HepG2 (cell line): ENCODE data around the gene TUBA4B. TPM values are rescaled to one million over a fixed set of nuclear protein-coding genes. Genes with fewer than 3 reads are reported as not detected.

Source experiments
- BORCS8-MEF2B ChIP-seq: sonication (generic); formaldehyde crosslinking; IDR thresholded peaks from 2 replicates; pipeline ENCODE4 v1.8.0; 2022; ENCODE audit warnings: mild to moderate bottlenecking, missing genetic modification reagents
- CTCF ChIP-seq: sonication (generic); formaldehyde crosslinking; IDR thresholded peaks from 2 replicates; pipeline ENCODE4 v1.5.0; 2020; ENCODE audit warnings: mild to moderate bottlenecking, missing genetic modification reagents, moderate library complexity
- FOXK2 ChIP-seq: fragments of 450-650 bp; IDR thresholded peaks from 2 replicates; pipeline ENCODE4 v1.6.1; 2016
- MYNN ChIP-seq: sonication (generic); formaldehyde crosslinking; IDR thresholded peaks from 2 replicates; pipeline ENCODE4 v1.4.0; 2020; ENCODE audit warnings: mild to moderate bottlenecking, low read depth, missing genetic modification reagents
- NFYC ChIP-seq: IDR thresholded peaks from 2 replicates; pipeline ENCODE4 v1.6.1; 2016; ENCODE audit warnings: missing genetic modification reagents, missing compliant biosample characterization
- NPAS2 ChIP-seq: sonication (generic); formaldehyde crosslinking; IDR thresholded peaks from 2 replicates; pipeline ENCODE4 v1.8.0; 2022; ENCODE audit warnings: mild to moderate bottlenecking, missing genetic modification reagents, borderline replicate concordance
- PLRG1 ChIP-seq: fragments of 450-650 bp; conservative IDR thresholded peaks from 2 replicates; pipeline ENCODE4 v1.6.1; 2016
- RBM39 ChIP-seq: fragments of 200-400 bp; formaldehyde crosslinking; IDR thresholded peaks from one replicate; pipeline ENCODE4 v1.6.1; 2018; ENCODE audit warnings: antibody characterized with exemption, mild to moderate bottlenecking, low read depth, low read length; ENCODE audit not compliant: poor library complexity, severe bottlenecking
- SAFB2 ChIP-seq: sonication (generic); formaldehyde crosslinking; IDR thresholded peaks from 2 replicates; pipeline ENCODE4 v1.5.1; 2020; ENCODE audit warnings: missing genetic modification reagents, low read depth, mild to moderate bottlenecking, borderline replicate concordance
- SP4 ChIP-seq: sonication (generic); formaldehyde crosslinking; IDR thresholded peaks from 2 replicates; pipeline ENCODE4 v1.8.1; 2023; ENCODE audit warnings: mild to moderate bottlenecking, missing genetic modification reagents
- STAT5B ChIP-seq: sonication (generic); formaldehyde crosslinking; IDR thresholded peaks from 2 replicates; pipeline ENCODE4 v1.4.0; 2020; ENCODE audit warnings: missing genetic modification reagents
- TMF1 ChIP-seq: sonication (generic); formaldehyde crosslinking; IDR thresholded peaks from 2 replicates; pipeline ENCODE4 v1.8.1; 2022; ENCODE audit warnings: low read depth, missing genetic modification reagents
- ZNF570 ChIP-seq: sonication (generic); formaldehyde crosslinking; IDR thresholded peaks from 2 replicates; pipeline ENCODE4 v1.4.0; 2020; ENCODE audit warnings: mild to moderate bottlenecking, missing genetic modification reagents, borderline replicate concordance
- ZNF616 ChIP-seq: sonication (generic); formaldehyde crosslinking; IDR thresholded peaks from 2 replicates; pipeline ENCODE4 v1.5.0; 2020; ENCODE audit warnings: low read depth, mild to moderate bottlenecking, missing genetic modification reagents
- ZNF672 ChIP-seq: sonication (generic); formaldehyde crosslinking; IDR thresholded peaks from 2 replicates; pipeline ENCODE4 v1.8.1; 2022; ENCODE audit warnings: missing genetic modification reagents
- ZNF710 ChIP-seq: sonication (generic); formaldehyde crosslinking; IDR thresholded peaks from 2 replicates; pipeline ENCODE4 v1.5.0; 2020; ENCODE audit warnings: mild to moderate bottlenecking, missing genetic modification reagents, borderline replicate concordance
- polyA plus RNA-seq, 8 experiments: library from polyadenylated mRNA; depleted of rRNA in 3 of 8; stranded (reverse) in 7 of 8; unstranded in 1 of 8; fragments of >200 nt; fragmentation: Illumina TruSeq in 4 of 8; extraction: Trizol in 4 of 8; gene quantifications; 2 replicates each; pipeline versions ENCODE4 v1.2.1 to v1.2.3, GENCODE V29; 2011 to 2016; ENCODE audit warnings: low read depth in 4 of 8, missing spikeins in 1 of 8, mixed read lengths in 1 of 8; ENCODE audit not compliant: insufficient read depth in 1 of 8
- total RNA-seq, 5 experiments: library from RNA; depleted of rRNA; stranded (reverse); fragments of >200 nt; fragmentation: Illumina TruSeq; extraction: Trizol; gene quantifications; 2 replicates each; pipeline ENCODE4 v1.2.3, GENCODE V29; 2016; ENCODE audit warnings: low read depth in 1 of 5
- TF ChIP-seq, protein P1 (sequence below): sonication (generic); formaldehyde crosslinking; IDR thresholded peaks from 2 replicates; pipeline ENCODE4 v1.4.0; 2020; ENCODE audit warnings: mild to moderate bottlenecking, missing genetic modification reagents
- TF ChIP-seq, protein P2 (sequence below): sonication (generic); formaldehyde crosslinking; IDR thresholded peaks from 2 replicates; pipeline ENCODE4 v1.4.0; 2020; ENCODE audit warnings: mild to moderate bottlenecking, missing genetic modification reagents, borderline replicate concordance

The TUBA4B gene
- total and polyA plus RNA-seq, 2 of the 13 experiments (the other 11 are each of a cell fraction or from before 2014, with no cell fraction given), result 0.18 to 0.22 TPM

- TF ChIP-seq, protein P1, sequence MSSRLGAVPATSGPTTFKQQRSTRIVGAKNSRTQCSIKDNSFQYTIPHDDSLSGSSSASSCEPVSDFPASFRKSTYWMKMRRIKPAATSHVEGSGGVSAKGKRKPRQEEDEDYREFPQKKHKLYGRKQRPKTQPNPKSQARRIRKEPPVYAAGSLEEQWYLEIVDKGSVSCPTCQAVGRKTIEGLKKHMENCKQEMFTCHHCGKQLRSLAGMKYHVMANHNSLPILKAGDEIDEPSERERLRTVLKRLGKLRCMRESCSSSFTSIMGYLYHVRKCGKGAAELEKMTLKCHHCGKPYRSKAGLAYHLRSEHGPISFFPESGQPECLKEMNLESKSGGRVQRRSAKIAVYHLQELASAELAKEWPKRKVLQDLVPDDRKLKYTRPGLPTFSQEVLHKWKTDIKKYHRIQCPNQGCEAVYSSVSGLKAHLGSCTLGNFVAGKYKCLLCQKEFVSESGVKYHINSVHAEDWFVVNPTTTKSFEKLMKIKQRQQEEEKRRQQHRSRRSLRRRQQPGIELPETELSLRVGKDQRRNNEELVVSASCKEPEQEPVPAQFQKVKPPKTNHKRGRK (CRISPR knock-in tag), result peak; percentile 53; the same call in 1 of the 2 replicates
- no peak for TF ChIP-seq ZNF570
- TF ChIP-seq FOXK2, result no peak
- peak; percentile 95 for TF ChIP-seq ZNF616 (CRISPR knock-in tag)
- peak; percentile 97 for TF ChIP-seq TMF1 (CRISPR knock-in tag)
- peak; percentile 84 for TF ChIP-seq NFYC (CRISPR knock-in tag)
- TF ChIP-seq SAFB2 (CRISPR knock-in tag), result peak; percentile 100
- TF ChIP-seq BORCS8-MEF2B (CRISPR knock-in tag), result peak; percentile 99
- TF ChIP-seq NPAS2 (CRISPR knock-in tag), result no peak
- TF ChIP-seq SP4 (CRISPR knock-in tag), result peak; percentile 98
- TF ChIP-seq PLRG1, result no peak
- no peak for TF ChIP-seq MYNN
- TF ChIP-seq, protein P2, sequence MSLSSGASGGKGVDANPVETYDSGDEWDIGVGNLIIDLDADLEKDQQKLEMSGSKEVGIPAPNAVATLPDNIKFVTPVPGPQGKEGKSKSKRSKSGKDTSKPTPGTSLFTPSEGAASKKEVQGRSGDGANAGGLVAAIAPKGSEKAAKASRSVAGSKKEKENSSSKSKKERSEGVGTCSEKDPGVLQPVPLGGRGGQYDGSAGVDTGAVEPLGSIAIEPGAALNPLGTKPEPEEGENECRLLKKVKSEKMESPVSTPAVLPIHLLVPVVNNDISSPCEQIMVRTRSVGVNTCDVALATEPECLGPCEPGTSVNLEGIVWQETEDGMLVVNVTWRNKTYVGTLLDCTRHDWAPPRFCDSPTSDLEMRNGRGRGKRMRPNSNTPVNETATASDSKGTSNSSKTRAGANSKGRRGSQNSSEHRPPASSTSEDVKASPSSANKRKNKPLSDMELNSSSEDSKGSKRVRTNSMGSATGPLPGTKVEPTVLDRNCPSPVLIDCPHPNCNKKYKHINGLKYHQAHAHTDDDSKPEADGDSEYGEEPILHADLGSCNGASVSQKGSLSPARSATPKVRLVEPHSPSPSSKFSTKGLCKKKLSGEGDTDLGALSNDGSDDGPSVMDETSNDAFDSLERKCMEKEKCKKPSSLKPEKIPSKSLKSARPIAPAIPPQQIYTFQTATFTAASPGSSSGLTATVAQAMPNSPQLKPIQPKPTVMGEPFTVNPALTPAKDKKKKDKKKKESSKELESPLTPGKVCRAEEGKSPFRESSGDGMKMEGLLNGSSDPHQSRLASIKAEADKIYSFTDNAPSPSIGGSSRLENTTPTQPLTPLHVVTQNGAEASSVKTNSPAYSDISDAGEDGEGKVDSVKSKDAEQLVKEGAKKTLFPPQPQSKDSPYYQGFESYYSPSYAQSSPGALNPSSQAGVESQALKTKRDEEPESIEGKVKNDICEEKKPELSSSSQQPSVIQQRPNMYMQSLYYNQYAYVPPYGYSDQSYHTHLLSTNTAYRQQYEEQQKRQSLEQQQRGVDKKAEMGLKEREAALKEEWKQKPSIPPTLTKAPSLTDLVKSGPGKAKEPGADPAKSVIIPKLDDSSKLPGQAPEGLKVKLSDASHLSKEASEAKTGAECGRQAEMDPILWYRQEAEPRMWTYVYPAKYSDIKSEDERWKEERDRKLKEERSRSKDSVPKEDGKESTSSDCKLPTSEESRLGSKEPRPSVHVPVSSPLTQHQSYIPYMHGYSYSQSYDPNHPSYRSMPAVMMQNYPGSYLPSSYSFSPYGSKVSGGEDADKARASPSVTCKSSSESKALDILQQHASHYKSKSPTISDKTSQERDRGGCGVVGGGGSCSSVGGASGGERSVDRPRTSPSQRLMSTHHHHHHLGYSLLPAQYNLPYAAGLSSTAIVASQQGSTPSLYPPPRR (CRISPR knock-in tag), result peak; percentile 85; the same call in 1 of the 2 replicates
- no peak; the same call in 1 of the 2 replicates for TF ChIP-seq ZNF672 (CRISPR knock-in tag)
- no peak for TF ChIP-seq STAT5B (CRISPR knock-in tag)
- TF ChIP-seq CTCF (CRISPR knock-in tag), result 0 out of 2 replicates have a peak, but pooled peaks have one; percentile 20
- no peak for TF ChIP-seq RBM39
- TF ChIP-seq ZNF710 (CRISPR knock-in tag), result peak; percentile 78; the same call in 1 of the 2 replicates
Measured at GRCh38 chr2:219218732-219219701, 34.0 kb upstream of the TUBA4B start, which contains the start of gene ABCB6 (continued).
